SK-N-MC (cell line): Measurements from ENCODE around the gene CAPN1.

Source experiments
- EZH2 ChIP-seq: fragments of 200-600 bp; sonication (generic); IDR thresholded peaks from one replicate; pipeline ENCODE4 v1.6.1; 2017; ENCODE audit warnings: antibody characterized with exemption
- FOXP2 ChIP-seq: optimal IDR thresholded peaks from 2 replicates; pipeline ENCODE3; 2011; ENCODE audit warnings: mild to moderate bottlenecking, moderate library complexity; ENCODE audit not compliant: insufficient read depth; ENCODE audit errors: extremely low read length, control extremely low read depth
- POLR2AphosphoS5 ChIP-seq: IDR thresholded peaks from 2 replicates; pipeline ENCODE4 v1.6.1; 2012; ENCODE audit warnings: mild to moderate bottlenecking, low read depth, low read length, borderline replicate concordance

GRCh38 chr11:65208785-65209710 is 27.3 kb downstream of the CAPN1 start:
- no peak for TF ChIP-seq POLR2AphosphoS5
- TF ChIP-seq EZH2: no peak
- no peak for TF ChIP-seq FOXP2
